Panc1 (cell line): ENCODE results near the gene EGFR. TPM values are rescaled to one million over a fixed set of nuclear protein-coding genes. Genes with fewer than 3 reads are reported as not detected.

ENCODE experiments used
- ATAC-seq: fragments of 200-7000 bp; cut with Tn5 transposase; 2 replicates; pipeline ENCODE4 v1.9.1; 2020; ENCODE audit warnings: mild to moderate bottlenecking, moderate library complexity
- BruUV-seq: library from RNA; stranded (reverse); fragments of 400-500 nt; replicated peaks from 2 replicates; lab custom pipeline; 2021; lab: Mats Ljungman, UMichigan
- CTCF ChIA-PET: fragments of 300-600 bp; sonication (Branson Sonifier 250); formaldehyde crosslinking; loops from one replicate; lab custom pipeline; 2022; ENCODE audit warnings: antibody characterized with exemption; lab: Charles Lee
- POLR2A ChIA-PET: fragments of 300-600 bp; sonication (Branson Sonifier 250); formaldehyde crosslinking; loops from one replicate; lab custom pipeline; 2022; ENCODE audit warnings: antibody characterized with exemption; lab: Charles Lee
- DNase-seq: peaks from one replicate; pipeline ENCODE4 v3.0.0-alpha.2; 2010; ENCODE audit warnings: low read depth, low spot score
- H3K27ac ChIP-seq: 2 replicates; pipeline ENCODE4 v1.5.1; 2011; ENCODE audit warnings: mild to moderate bottlenecking, low read length, inconsistent platforms
- H3K27me3 ChIP-seq: fragments of 200-500 bp; sonication (Bioruptor generic); 2 replicates; pipeline ENCODE4 v1.6.0; 2014; ENCODE audit warnings: low read length, inconsistent platforms; ENCODE audit not compliant: control insufficient read depth, insufficient read depth
- H3K36me3 ChIP-seq: fragments of 200-500 bp; sonication (Bioruptor generic); 2 replicates; pipeline ENCODE4 v1.5.1; 2014; ENCODE audit warnings: inconsistent platforms, mild to moderate bottlenecking, low read length, moderate library complexity; ENCODE audit not compliant: control insufficient read depth, insufficient read depth
- H3K4me1 ChIP-seq: 2 replicates; pipeline ENCODE4 v1.5.1; 2011; ENCODE audit warnings: inconsistent platforms, mild to moderate bottlenecking, low read length, moderate library complexity; ENCODE audit not compliant: control insufficient read depth, insufficient read depth
- H3K4me3 ChIP-seq, 2 experiments: 2 replicates each; pipeline ENCODE4 v1.5.1; 2011 to 2012; ENCODE audit warnings: low read depth in 2 of 2, low read length in 2 of 2, mild to moderate bottlenecking in 2 of 2, inconsistent platforms in 1 of 2, moderate library complexity in 1 of 2
- H3K9me3 ChIP-seq: fragments of 200-500 bp; sonication (Bioruptor generic); 2 replicates; pipeline ENCODE4 v1.5.1; 2014; ENCODE audit warnings: low read depth, mild to moderate bottlenecking, inconsistent platforms, low read length, moderate library complexity; ENCODE audit not compliant: control insufficient read depth, insufficient read depth
- POLR2AphosphoS5 ChIP-seq: IDR thresholded peaks from 2 replicates; pipeline ENCODE4 v1.6.1; 2012; ENCODE audit warnings: mild to moderate bottlenecking, low read depth, low read length, moderate library complexity
- SIN3A ChIP-seq: IDR thresholded peaks from 2 replicates; pipeline ENCODE4 v1.6.1; 2012; ENCODE audit warnings: low read depth, mild to moderate bottlenecking, low read length, moderate library complexity, borderline replicate concordance; ENCODE audit not compliant: insufficient read depth
- TCF7L2 ChIP-seq: IDR thresholded peaks from 2 replicates; pipeline ENCODE4 v1.6.1; 2011; ENCODE audit warnings: mild to moderate bottlenecking, low read depth, low read length, inconsistent platforms
- in situ Hi-C: cut with HindIII; loops from 2 replicates; pipeline ENCODE4 v1.10.0; 2016; ENCODE audit warnings: low sequenced_read_pairs, low pct_unique_long_range_greater_than_20kb
- intact Hi-C: fragments of 100-400 bp; cut with micrococcal nuclease; formaldehyde crosslinking; loops from one replicate; pipeline ENCODE4 v1.10.0; 2022; ENCODE audit not compliant: unreplicated experiment
- total RNA-seq: library from RNA; stranded (reverse); gene quantifications from one replicate; pipeline ENCODE4 v1.2.1, GENCODE V29; 2021; ENCODE audit not compliant: unreplicated experiment
- TF ChIP-seq, protein P1 (sequence below), 2 experiments: IDR thresholded peaks; 2 replicates each; pipeline ENCODE4 v1.6.1; 2011 to 2012; ENCODE audit warnings: low read depth in 2 of 2, control low read depth in 1 of 2, low read length in 1 of 2, mild to moderate bottlenecking in 1 of 2, moderate library complexity in 1 of 2; ENCODE audit not compliant: insufficient read depth in 1 of 2
- TF ChIP-seq, protein P2 (sequence below): fragments of 450-650 bp; IDR thresholded peaks from 2 replicates; pipeline ENCODE4 v1.5.1; 2017; ENCODE audit warnings: mild to moderate bottlenecking

Gene EGFR
- total RNA-seq, 1 experiment from 2014 or later: 156 TPM

GRCh38 chr7:54991341-54991740, 27.5 kb upstream of the EGFR start:
- ChIA-PET POLR2A (interaction anchor here (0.6 kb wide), 1 partner anchor 147 kb away, joined by 3 read pairs; no protein-coding TSS in a partner anchor), CTCF (no interaction called here)
- intact Hi-C loops: no loop called here
- in situ Hi-C loops: no loop called here
- TF ChIP-seq, protein P1, sequence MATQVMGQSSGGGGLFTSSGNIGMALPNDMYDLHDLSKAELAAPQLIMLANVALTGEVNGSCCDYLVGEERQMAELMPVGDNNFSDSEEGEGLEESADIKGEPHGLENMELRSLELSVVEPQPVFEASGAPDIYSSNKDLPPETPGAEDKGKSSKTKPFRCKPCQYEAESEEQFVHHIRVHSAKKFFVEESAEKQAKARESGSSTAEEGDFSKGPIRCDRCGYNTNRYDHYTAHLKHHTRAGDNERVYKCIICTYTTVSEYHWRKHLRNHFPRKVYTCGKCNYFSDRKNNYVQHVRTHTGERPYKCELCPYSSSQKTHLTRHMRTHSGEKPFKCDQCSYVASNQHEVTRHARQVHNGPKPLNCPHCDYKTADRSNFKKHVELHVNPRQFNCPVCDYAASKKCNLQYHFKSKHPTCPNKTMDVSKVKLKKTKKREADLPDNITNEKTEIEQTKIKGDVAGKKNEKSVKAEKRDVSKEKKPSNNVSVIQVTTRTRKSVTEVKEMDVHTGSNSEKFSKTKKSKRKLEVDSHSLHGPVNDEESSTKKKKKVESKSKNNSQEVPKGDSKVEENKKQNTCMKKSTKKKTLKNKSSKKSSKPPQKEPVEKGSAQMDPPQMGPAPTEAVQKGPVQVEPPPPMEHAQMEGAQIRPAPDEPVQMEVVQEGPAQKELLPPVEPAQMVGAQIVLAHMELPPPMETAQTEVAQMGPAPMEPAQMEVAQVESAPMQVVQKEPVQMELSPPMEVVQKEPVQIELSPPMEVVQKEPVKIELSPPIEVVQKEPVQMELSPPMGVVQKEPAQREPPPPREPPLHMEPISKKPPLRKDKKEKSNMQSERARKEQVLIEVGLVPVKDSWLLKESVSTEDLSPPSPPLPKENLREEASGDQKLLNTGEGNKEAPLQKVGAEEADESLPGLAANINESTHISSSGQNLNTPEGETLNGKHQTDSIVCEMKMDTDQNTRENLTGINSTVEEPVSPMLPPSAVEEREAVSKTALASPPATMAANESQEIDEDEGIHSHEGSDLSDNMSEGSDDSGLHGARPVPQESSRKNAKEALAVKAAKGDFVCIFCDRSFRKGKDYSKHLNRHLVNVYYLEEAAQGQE (IDR thresholded peaks at IDR 0.05; ENCODE audit: insufficient read depth in 1 of 2, low read depth in 2 of 2, low read length in 1 of 2): no peak
- TF ChIP-seq TCF7L2 (no peak), SIN3A (no peak), POLR2AphosphoS5 (no peak)
- TF ChIP-seq, protein P2, sequence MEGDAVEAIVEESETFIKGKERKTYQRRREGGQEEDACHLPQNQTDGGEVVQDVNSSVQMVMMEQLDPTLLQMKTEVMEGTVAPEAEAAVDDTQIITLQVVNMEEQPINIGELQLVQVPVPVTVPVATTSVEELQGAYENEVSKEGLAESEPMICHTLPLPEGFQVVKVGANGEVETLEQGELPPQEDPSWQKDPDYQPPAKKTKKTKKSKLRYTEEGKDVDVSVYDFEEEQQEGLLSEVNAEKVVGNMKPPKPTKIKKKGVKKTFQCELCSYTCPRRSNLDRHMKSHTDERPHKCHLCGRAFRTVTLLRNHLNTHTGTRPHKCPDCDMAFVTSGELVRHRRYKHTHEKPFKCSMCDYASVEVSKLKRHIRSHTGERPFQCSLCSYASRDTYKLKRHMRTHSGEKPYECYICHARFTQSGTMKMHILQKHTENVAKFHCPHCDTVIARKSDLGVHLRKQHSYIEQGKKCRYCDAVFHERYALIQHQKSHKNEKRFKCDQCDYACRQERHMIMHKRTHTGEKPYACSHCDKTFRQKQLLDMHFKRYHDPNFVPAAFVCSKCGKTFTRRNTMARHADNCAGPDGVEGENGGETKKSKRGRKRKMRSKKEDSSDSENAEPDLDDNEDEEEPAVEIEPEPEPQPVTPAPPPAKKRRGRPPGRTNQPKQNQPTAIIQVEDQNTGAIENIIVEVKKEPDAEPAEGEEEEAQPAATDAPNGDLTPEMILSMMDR: no peak
- no TSS peak for BruUV-seq
- H3K36me3 ChIP-seq: no peaks in the 10 kb centered on the region
- no peaks in the 10 kb centered on the region for H3K27me3 ChIP-seq
- no peak overlapping the region for H3K4me3 ChIP-seq
- H3K4me1 ChIP-seq: peaks cover 9% of the 10 kb centered on the region
- ATAC-seq (no peak), DNase-seq (no peak)
- H3K9me3 ChIP-seq: no peaks in the 10 kb centered on the region
- H3K27ac ChIP-seq: no peak overlapping the region

GRCh38 chr7:54992871-54993475, 25.8 kb upstream of the EGFR start:
- TF ChIP-seq SIN3A (no peak), TCF7L2 (no peak), POLR2AphosphoS5 (no peak)
- TF ChIP-seq, protein P1 (IDR thresholded peaks at IDR 0.05; ENCODE audit: insufficient read depth in 1 of 2, low read depth in 2 of 2, low read length in 1 of 2): no peak
- no peaks in the 10 kb centered on the region for H3K9me3 ChIP-seq
- CTCF ChIA-PET: interaction anchor here (0.7 kb wide), 1 partner anchor 81 kb away, joined by 4 read pairs; no protein-coding TSS in a partner anchor
- H3K36me3 ChIP-seq: no peaks in the 10 kb centered on the region
- POLR2A ChIA-PET: no interaction called here
- H3K27ac ChIP-seq: no peak overlapping the region
- ATAC-seq (no peak), DNase-seq (no peak)
- intact Hi-C loops: no loop called here
- H3K4me3 ChIP-seq: no peak overlapping the region
- BruUV-seq: no TSS peak
- H3K4me1 ChIP-seq: peaks cover 12% of the 10 kb centered on the region
- in situ Hi-C loops: no loop called here
- no peaks in the 10 kb centered on the region for H3K27me3 ChIP-seq
